SK-N-SH treated with all-trans-retinoic acid at 6 μM for 48 hours (cell line): Measurements from ENCODE around the gene GSX1.

ENCODE experiments used
- ARNTL ChIP-seq: fragments of 450-650 bp; formaldehyde crosslinking; IDR thresholded peaks from 2 replicates; pipeline ENCODE4 v1.5.0; 2020; ENCODE audit warnings: low read depth, mild to moderate bottlenecking, moderate library complexity, borderline replicate concordance
- ISL1 ChIP-seq: fragments of 250-450 bp; sonication (Bioruptor Pico); IDR thresholded peaks from 2 replicates; pipeline ENCODE4 v2.1.2; 2022; ENCODE audit warnings: mild to moderate bottlenecking, moderate library complexity
- RARB ChIP-seq: fragments of 250-450 bp; sonication (Bioruptor Pico); IDR thresholded peaks from 2 replicates; pipeline ENCODE4 v1.8.0; 2021; ENCODE audit warnings: mild to moderate bottlenecking, moderate library complexity
- ZFP30 ChIP-seq: fragments of 450-650 bp; formaldehyde crosslinking; IDR thresholded peaks from 2 replicates; pipeline ENCODE4 v1.5.0; 2022; ENCODE audit warnings: mild to moderate bottlenecking, moderate library complexity
- ZNF8 ChIP-seq: fragments of 450-650 bp; formaldehyde crosslinking; IDR thresholded peaks from 2 replicates; pipeline ENCODE4 v1.5.0; 2020; ENCODE audit warnings: mild to moderate bottlenecking, moderate library complexity

DNA sequence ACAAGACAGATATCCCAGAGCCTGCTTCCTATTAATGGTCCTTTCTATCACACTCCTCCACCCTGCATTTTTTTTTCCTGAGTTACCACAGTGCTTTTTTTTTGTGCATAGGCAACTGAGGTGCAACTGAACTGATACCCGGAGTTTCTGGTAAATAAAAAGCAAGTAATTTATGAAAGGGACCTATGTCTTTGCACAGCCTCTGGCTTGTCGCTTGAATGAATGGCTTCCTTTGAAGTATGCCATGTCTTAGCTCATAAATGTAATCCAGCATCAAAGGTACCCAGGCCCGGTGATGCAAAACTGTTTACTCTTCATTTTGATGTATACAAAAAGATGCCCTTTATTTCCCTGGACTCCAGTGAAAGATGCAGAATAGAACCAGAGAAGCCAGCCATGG lies 31.8 kb downstream of the GSX1 start:
- no peak for TF ChIP-seq ZFP30 (CRISPR knock-in tag)
- TF ChIP-seq ZNF8 (CRISPR knock-in tag) = no peak
- no peak for TF ChIP-seq RARB (CRISPR knock-in tag)
- no peak for TF ChIP-seq ARNTL (CRISPR knock-in tag)
- TF ChIP-seq ISL1 (CRISPR knock-in tag) = no peak
